ENCODE data around the gene HDAC9.

HDAC9 gene

GRCh38 chr7:18799899-18800298 is 304.4 kb downstream of the HDAC9 start:
- TF ChIP-seq CTCF (conservative IDR thresholded peaks at IDR 0.05) (no peak), ZFX (IDR thresholded peaks at IDR 0.05) (no peak)
- H3K27ac ChIP-seq, result no peak overlapping the region

GRCh38 chr7:18803923-18804322 is 308.4 kb downstream of the HDAC9 start:
- TF ChIP-seq ZFX (IDR thresholded peaks at IDR 0.05) (no peak), CTCF (conservative IDR thresholded peaks at IDR 0.05) (no peak)
- no peak overlapping the region for H3K27ac ChIP-seq

GRCh38 chr7:18806177-18806576 is 310.6 kb downstream of the HDAC9 start:
- no peak for TF ChIP-seq CTCF (conservative IDR thresholded peaks at IDR 0.05)
- no peak for TF ChIP-seq ZFX (IDR thresholded peaks at IDR 0.05)
- no peak overlapping the region for H3K27ac ChIP-seq

GRCh38 chr7:18808026-18808425 is 312.5 kb downstream of the HDAC9 start:
- H3K27ac ChIP-seq, result no peak overlapping the region
- no peak for TF ChIP-seq ZFX (IDR thresholded peaks at IDR 0.05)

GRCh38 chr7:18815261-18815960 is 319.9 kb downstream of the HDAC9 start:
- H3K27ac ChIP-seq, result no peak overlapping the region
- TF ChIP-seq ZFX (IDR thresholded peaks at IDR 0.05) (no peak), CTCF (conservative IDR thresholded peaks at IDR 0.05) (no peak)

- no peak overlapping the region for H3K27ac ChIP-seq
These were observed 325.4 kb downstream of the HDAC9 start for GRCh38 chr7:18820981-18821380.

GRCh38 chr7:18821554-18821953 is 326.0 kb downstream of the HDAC9 start:
- H3K27ac ChIP-seq, result no peak overlapping the region
- no peak for TF ChIP-seq CTCF (conservative IDR thresholded peaks at IDR 0.05)

More at GRCh38 chr7:18820981-18821380, 325.4 kb downstream of the HDAC9 start:
- no peak for TF ChIP-seq CTCF (conservative IDR thresholded peaks at IDR 0.05)
- no peak for TF ChIP-seq ZFX (IDR thresholded peaks at IDR 0.05)

- H3K27ac ChIP-seq, result no peak overlapping the region
- no peak for TF ChIP-seq ZFX (IDR thresholded peaks at IDR 0.05)
- no peak for TF ChIP-seq CTCF (conservative IDR thresholded peaks at IDR 0.05)
These were observed 328.6 kb downstream of the HDAC9 start for GRCh38 chr7:18824157-18824556.
